H9 (cell line): ENCODE data around the gene CTAGE6. TPM values are rescaled to one million over a fixed set of nuclear protein-coding genes. Genes with fewer than 3 reads are reported as not detected.
"Not testable (repeated sequence)": the region's sequence is repeated elsewhere in the genome, so short reads cannot be mapped to it uniquely, and the experiment has no call there.

Source experiments
- DNase-seq: peaks from one replicate; pipeline ENCODE4 v3.0.0-alpha.2; 2017
- H2AFZ ChIP-seq: one replicate; pipeline ENCODE4 v1.6.1; 2013; ENCODE audit warnings: mild to moderate bottlenecking, low read length, control low read depth, moderate library complexity
- H2AK5ac ChIP-seq: 2 replicates; pipeline ENCODE4 v1.6.1; 2013; ENCODE audit warnings: low read length, control low read depth, mixed read lengths; ENCODE audit not compliant: insufficient read length
- H2BK120ac ChIP-seq: one replicate; pipeline ENCODE4 v1.6.1; 2013; ENCODE audit warnings: low read depth, mild to moderate bottlenecking, low read length, control low read depth, inconsistent platforms; ENCODE audit not compliant: poor library complexity, severe bottlenecking
- H2BK12ac ChIP-seq: 2 replicates; pipeline ENCODE4 v1.6.1; 2013; ENCODE audit warnings: low read length, control low read depth, mixed read lengths, low read depth; ENCODE audit not compliant: insufficient read length
- H2BK15ac ChIP-seq: 2 replicates; pipeline ENCODE4 v1.6.1; 2013; ENCODE audit warnings: low read depth, low read length, control low read depth
- H2BK20ac ChIP-seq: one replicate; pipeline ENCODE4 v1.6.1; 2013; ENCODE audit warnings: low read depth, mild to moderate bottlenecking, low read length, control low read depth, inconsistent platforms; ENCODE audit not compliant: poor library complexity, severe bottlenecking
- H2BK5ac ChIP-seq: 2 replicates; pipeline ENCODE4 v1.6.1; 2013; ENCODE audit warnings: low read length, control low read depth, mixed read lengths; ENCODE audit not compliant: insufficient read length
- H3K14ac ChIP-seq: 2 replicates; pipeline ENCODE4 v1.6.1; 2013; ENCODE audit warnings: low read length, control low read depth; ENCODE audit not compliant: insufficient read depth
- H3K18ac ChIP-seq: 2 replicates; pipeline ENCODE4 v1.6.1; 2013; ENCODE audit warnings: low read depth, mild to moderate bottlenecking, mixed read lengths, low read length, control low read depth; ENCODE audit not compliant: insufficient read length
- H3K23ac ChIP-seq: 2 replicates; pipeline ENCODE4 v1.6.1; 2013; ENCODE audit warnings: low read length, control low read depth, mixed read lengths, low read depth; ENCODE audit not compliant: insufficient read length
- H3K23me2 ChIP-seq: 2 replicates; pipeline ENCODE4 v1.6.1; 2013; ENCODE audit warnings: low read depth, mild to moderate bottlenecking, mixed read lengths, low read length, control low read depth; ENCODE audit not compliant: insufficient read length, poor library complexity, severe bottlenecking
- H3K27ac ChIP-seq: 2 replicates; pipeline ENCODE4 v1.5.1; 2013; ENCODE audit warnings: low read length, control low read depth, mixed read lengths, low read depth; ENCODE audit not compliant: insufficient read length
- H3K27me3 ChIP-seq: 2 replicates; pipeline ENCODE4 v1.6.1; 2013; ENCODE audit warnings: low read length, control low read depth, inconsistent platforms; ENCODE audit not compliant: insufficient read depth
- H3K4ac ChIP-seq: 2 replicates; pipeline ENCODE4 v1.6.1; 2013; ENCODE audit warnings: low read depth, mild to moderate bottlenecking, control low read depth, inconsistent platforms, low read length, moderate library complexity
- H3K4me1 ChIP-seq: 2 replicates; pipeline ENCODE4 v1.6.1; 2013; ENCODE audit warnings: low read length, control low read depth, inconsistent platforms; ENCODE audit not compliant: insufficient read depth
- H3K4me2 ChIP-seq: 2 replicates; pipeline ENCODE4 v1.6.1; 2013; ENCODE audit warnings: low read length, control low read depth, mixed read lengths; ENCODE audit not compliant: insufficient read length, insufficient read depth
- H3K56ac ChIP-seq: 2 replicates; pipeline ENCODE4 v1.6.1; 2013; ENCODE audit warnings: low read depth, mild to moderate bottlenecking, mixed read lengths, low read length, control low read depth; ENCODE audit not compliant: insufficient read length
- H3K79me1 ChIP-seq: 2 replicates; pipeline ENCODE4 v1.6.1; 2013; ENCODE audit warnings: low read depth, mild to moderate bottlenecking, moderate library complexity, low read length, control low read depth, inconsistent platforms; ENCODE audit not compliant: insufficient read depth, poor library complexity, severe bottlenecking
- H3K79me2 ChIP-seq: 2 replicates; pipeline ENCODE4 v1.6.1; 2013; ENCODE audit warnings: low read length, control low read depth, inconsistent platforms; ENCODE audit not compliant: insufficient read depth
- H3K9ac ChIP-seq: 2 replicates; pipeline ENCODE4 v1.6.1; 2013; ENCODE audit warnings: low read length, control low read depth, mixed read lengths; ENCODE audit not compliant: insufficient read length; ENCODE audit errors: extremely low read depth
- H3K9me3 ChIP-seq: one replicate; pipeline ENCODE4 v1.6.1; 2013; ENCODE audit warnings: low read depth, low read length, inconsistent platforms; ENCODE audit not compliant: control insufficient read depth
- H3T11ph ChIP-seq: one replicate; pipeline ENCODE4 v1.6.1; 2013; ENCODE audit warnings: mild to moderate bottlenecking, low read length, control low read depth, inconsistent platforms
- H4K20me1 ChIP-seq: one replicate; pipeline ENCODE4 v1.6.1; 2013; ENCODE audit not compliant: control insufficient read depth, insufficient read length, insufficient read depth
- H4K5ac ChIP-seq: 2 replicates; pipeline ENCODE4 v1.6.1; 2013; ENCODE audit warnings: low read depth, mild to moderate bottlenecking, mixed read lengths, low read length, control low read depth; ENCODE audit not compliant: insufficient read length
- H4K8ac ChIP-seq: replicated peaks from 2 replicates; pipeline ENCODE4 v1.6.1; 2013; ENCODE audit warnings: low read length, control low read depth, mixed read lengths, low read depth; ENCODE audit not compliant: insufficient read length
- H4K91ac ChIP-seq: 2 replicates; pipeline ENCODE4 v1.6.1; 2013; ENCODE audit warnings: low read depth, mild to moderate bottlenecking, moderate library complexity, mixed read lengths, low read length, control low read depth; ENCODE audit not compliant: insufficient read length
- H3K27ac Mint-ChIP-seq, 3 experiments: 2 replicates in 2 of 3; 3 replicates in 1 of 3; pipeline ENCODE4 v1.8.0; 2020 to 2021; ENCODE audit warnings: mixed read lengths in 3 of 3, mild to moderate bottlenecking in 1 of 3, moderate library complexity in 1 of 3
- H3K27me3 Mint-ChIP-seq: 2 replicates; pipeline ENCODE4 v1.8.0; 2021; ENCODE audit warnings: low read depth, mild to moderate bottlenecking, moderate library complexity, mixed read lengths
- H3K36me3 Mint-ChIP-seq, 3 experiments: 2 replicates in 2 of 3; 3 replicates in 1 of 3; pipeline ENCODE4 v1.8.0; 2020 to 2021; ENCODE audit warnings: low read depth in 3 of 3, mixed read lengths in 3 of 3; ENCODE audit not compliant: insufficient read depth in 1 of 3
- H3K4me1 Mint-ChIP-seq, 2 experiments: 2 replicates each; pipeline ENCODE4 v1.8.0; 2020; ENCODE audit warnings: mixed read lengths in 2 of 2
- H3K4me3 Mint-ChIP-seq, 2 experiments: 2 replicates in 1 of 2; 3 replicates in 1 of 2; pipeline ENCODE4 v1.8.0; 2020 to 2021; ENCODE audit warnings: mild to moderate bottlenecking in 2 of 2, mixed read lengths in 2 of 2, moderate library complexity in 1 of 2
- H3K9me3 Mint-ChIP-seq, 2 experiments: 2 replicates in 1 of 2; 3 replicates in 1 of 2; pipeline ENCODE4 v1.8.0; 2020; ENCODE audit warnings: mild to moderate bottlenecking in 2 of 2, mixed read lengths in 2 of 2, moderate library complexity in 1 of 2
- WGBS: extraction: QIAGEN DNeasy Blood & Tissue Kit; methylation state at CpG from one replicate; pipeline ENCODE4 v1.1.7; 2013; ENCODE audit warnings: missing lambda C conversion rate, low lambda C conversion rate, mixed read lengths; ENCODE audit not compliant: insufficient read length; ENCODE audit errors: extremely low coverage; 5-methylcytosine and 5-hydroxymethylcytosine counted together
- total RNA-seq: library from RNA; stranded (reverse); gene quantifications from 2 replicates; pipeline ENCODE4 v1.2.1, GENCODE V29; 2021

CTAGE6 gene
- total RNA-seq, 1 experiment from 2014 or later = not detected

GRCh38 chr7:143772738-143773468 lies 15.4 kb upstream of the CTAGE6 start:
- not testable (repeated sequence) for H3K14ac ChIP-seq, H2BK15ac ChIP-seq, H3K9me3 Mint-ChIP-seq, H4K91ac ChIP-seq, H2BK120ac ChIP-seq, H3K79me2 ChIP-seq, DNase-seq, H3K4me3 Mint-ChIP-seq, H3K27me3 ChIP-seq, H3K4ac ChIP-seq, H3K27ac Mint-ChIP-seq, H4K20me1 ChIP-seq, H3K27ac ChIP-seq, H3K18ac ChIP-seq, H4K5ac ChIP-seq, H2BK12ac ChIP-seq, H3K23me2 ChIP-seq, H2BK5ac ChIP-seq, H3K4me1 ChIP-seq, H3K27me3 Mint-ChIP-seq, H3K4me2 ChIP-seq, H3K56ac ChIP-seq, H3K79me1 ChIP-seq, H2BK20ac ChIP-seq, H3K23ac ChIP-seq, H2AFZ ChIP-seq, H2AK5ac ChIP-seq, H3K36me3 Mint-ChIP-seq, H4K8ac ChIP-seq, H3K4me1 Mint-ChIP-seq, H3K9ac ChIP-seq, H3K9me3 ChIP-seq, H3T11ph ChIP-seq
- no CpG with 5 or more reads among the region's 5 CpGs for WGBS

- no CpG with 5 or more reads among the region's 2 CpGs for WGBS
- H4K8ac ChIP-seq, H3K23ac ChIP-seq, H3K9ac ChIP-seq, H3K27ac ChIP-seq, H4K20me1 ChIP-seq, H2BK5ac ChIP-seq, H4K91ac ChIP-seq, H2BK15ac ChIP-seq, H3K9me3 ChIP-seq, H3K4ac ChIP-seq, H3K36me3 Mint-ChIP-seq, H3K4me3 Mint-ChIP-seq, H2BK20ac ChIP-seq, H3K27ac Mint-ChIP-seq, H3K79me2 ChIP-seq, H2BK120ac ChIP-seq, H3K27me3 ChIP-seq, H3K23me2 ChIP-seq, H2BK12ac ChIP-seq, H3T11ph ChIP-seq, H4K5ac ChIP-seq, H3K4me1 Mint-ChIP-seq, H3K79me1 ChIP-seq, H3K27me3 Mint-ChIP-seq, H3K14ac ChIP-seq, H3K4me1 ChIP-seq, H3K56ac ChIP-seq, H2AFZ ChIP-seq, H3K9me3 Mint-ChIP-seq, H3K4me2 ChIP-seq, H3K18ac ChIP-seq, DNase-seq, H2AK5ac ChIP-seq: not testable (repeated sequence)
Observed at GRCh38 chr7:143767531-143767930, 10.0 kb upstream of the CTAGE6 start.
